Stimulated activated CD4-positive, alpha-beta T cell treated with anti-CD3 and anti-CD28 coated beads, Interleukin-12 subunit alpha, Interleukin-12 subunit beta, amount 100 ng/mL, for 4 hours (primary cell): Measurements from ENCODE around the gene TNRC6B.
"Not testable (repeated sequence)": the region's sequence is repeated elsewhere in the genome, so short reads cannot be mapped to it uniquely, and the experiment has no call there.

ENCODE experiments used
- DNase-seq: peaks from one replicate; pipeline ENCODE4 v3.0.0-alpha.2; 2020

TNRC6B gene

GRCh38 chr22:40300316-40300715 is 122.6 kb downstream of the TNRC6B start:
- DNase-seq = no peak

DNA sequence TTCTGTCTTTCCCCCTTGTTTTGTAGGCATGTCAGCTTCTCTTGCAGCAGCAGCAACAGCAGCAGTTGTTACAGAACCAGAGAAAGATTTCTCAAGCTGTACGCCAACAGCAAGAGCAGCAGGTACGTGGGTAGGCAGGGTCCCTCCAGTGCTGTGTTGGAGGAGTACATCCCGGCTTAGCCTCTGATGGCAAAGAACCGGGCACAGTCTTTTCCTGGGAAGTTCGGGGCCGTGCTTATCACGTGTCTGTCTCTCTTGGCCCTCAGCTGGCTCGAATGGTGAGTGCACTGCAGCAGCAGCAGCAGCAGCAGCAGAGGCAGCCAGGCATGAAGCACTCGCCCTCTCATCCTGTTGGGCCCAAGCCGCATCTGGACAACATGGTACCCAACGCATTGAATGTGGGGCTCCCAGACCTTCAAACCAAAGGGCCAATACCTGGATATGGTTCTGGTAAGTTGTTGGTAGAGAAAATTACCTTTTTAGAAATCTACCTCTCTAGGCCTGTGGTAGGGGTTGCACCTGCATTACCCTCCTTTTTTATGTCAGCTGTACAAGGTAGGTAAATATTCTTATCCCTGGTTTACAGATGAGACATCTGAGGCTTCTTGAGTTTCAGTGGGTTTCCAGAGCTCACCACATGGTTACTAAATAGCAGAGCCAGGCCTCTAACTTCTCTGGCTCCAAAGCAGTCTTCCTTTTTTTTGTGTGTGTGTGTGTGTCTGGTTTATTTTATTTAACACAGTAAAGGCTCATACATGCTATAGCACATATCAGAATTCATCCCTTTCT is 123.4 kb downstream of the TNRC6B start:
- DNase-seq = no peak

- no peak for DNase-seq
Observed at GRCh38 chr22:40302149-40302548, 124.4 kb downstream of the TNRC6B start.

DNA sequence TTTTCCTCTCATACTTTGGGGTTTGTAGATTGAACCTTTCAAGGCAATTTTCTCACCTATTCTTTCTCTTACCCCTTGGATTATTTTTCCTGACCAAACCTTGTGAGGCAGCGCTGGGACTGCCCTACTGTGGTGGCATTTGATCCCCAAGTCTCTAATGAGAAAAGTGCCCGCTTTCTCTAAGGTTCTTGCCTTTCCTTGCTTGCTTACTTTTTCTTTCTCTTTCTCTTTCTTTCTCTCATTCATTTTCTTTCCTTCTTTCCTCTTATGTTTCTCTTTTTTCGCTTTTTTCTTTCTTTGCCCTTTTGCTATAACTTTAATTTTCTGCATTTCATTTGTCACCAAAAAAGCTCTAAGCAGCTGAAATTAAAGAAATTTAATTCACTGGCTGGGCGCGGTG is 127.9 kb downstream of the TNRC6B start:
- no peak for DNase-seq

- no peak for DNase-seq
Observed at GRCh38 chr22:40308999-40309573, 131.4 kb downstream of the TNRC6B start.

GRCh38 chr22:40309631-40310030 is 131.9 kb downstream of the TNRC6B start:
- no peak for DNase-seq

DNA sequence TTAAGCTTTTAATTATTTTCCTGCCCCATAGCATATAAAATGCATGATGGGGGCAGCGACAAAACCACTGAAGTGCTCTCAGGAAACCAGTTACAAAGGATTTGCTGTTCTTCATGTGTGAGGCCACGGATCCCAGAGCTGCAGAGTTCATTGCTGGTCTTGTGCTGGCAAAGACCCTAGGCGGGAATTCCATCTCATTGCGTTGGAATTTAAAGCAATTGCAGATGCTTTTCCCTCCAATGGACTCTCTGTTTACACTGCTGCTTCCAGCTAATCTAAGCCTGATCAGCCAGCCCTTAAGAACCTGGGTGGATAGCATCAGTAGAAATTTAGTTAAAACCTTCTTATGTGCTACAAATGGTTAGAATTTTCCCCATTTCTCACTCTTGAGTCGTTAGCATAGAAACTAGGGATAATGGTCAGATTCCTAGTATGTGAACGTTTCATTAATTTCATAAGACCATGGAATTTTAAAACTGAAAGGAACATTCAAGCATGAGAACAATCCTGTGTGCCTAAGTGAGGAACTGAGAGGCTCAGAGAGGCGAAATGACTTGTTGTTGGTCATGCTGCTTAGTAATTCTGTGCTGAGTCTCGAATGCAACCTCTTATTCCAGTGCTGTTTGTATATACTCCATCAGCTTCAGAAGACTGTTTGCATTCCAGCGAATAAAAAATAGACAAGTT is 132.5 kb downstream of the TNRC6B start:
- DNase-seq = no peak

- DNase-seq = no peak
Observed at GRCh38 chr22:40310768-40311120, 133.0 kb downstream of the TNRC6B start.

GRCh38 chr22:40311646-40312045 is 133.9 kb downstream of the TNRC6B start:
- DNase-seq = not testable (repeated sequence)

DNA sequence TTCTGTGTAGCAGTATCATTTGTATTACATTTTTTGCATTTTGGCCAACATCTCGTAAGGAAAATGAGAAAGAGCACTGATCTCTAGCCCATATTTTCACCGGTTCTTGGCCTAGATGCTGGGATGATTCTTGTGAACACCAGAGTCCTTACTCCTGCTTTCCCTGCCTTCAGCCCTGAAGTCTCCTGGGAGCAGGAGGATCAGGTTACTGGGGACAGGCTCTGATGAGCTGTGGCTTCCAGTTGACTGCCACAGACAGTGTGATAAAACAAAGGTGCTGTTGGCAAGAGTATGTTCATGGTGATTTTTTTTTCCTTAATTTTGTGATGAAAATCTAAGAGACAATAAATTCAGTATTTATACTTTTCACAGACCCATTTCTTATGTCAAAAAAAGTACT is 134.3 kb downstream of the TNRC6B start:
- DNase-seq = no peak

GRCh38 chr22:40313007-40313406 is 135.3 kb downstream of the TNRC6B start:
- DNase-seq = no peak

- no peak for DNase-seq
Observed at GRCh38 chr22:40314041-40314440, 136.3 kb downstream of the TNRC6B start.

DNA sequence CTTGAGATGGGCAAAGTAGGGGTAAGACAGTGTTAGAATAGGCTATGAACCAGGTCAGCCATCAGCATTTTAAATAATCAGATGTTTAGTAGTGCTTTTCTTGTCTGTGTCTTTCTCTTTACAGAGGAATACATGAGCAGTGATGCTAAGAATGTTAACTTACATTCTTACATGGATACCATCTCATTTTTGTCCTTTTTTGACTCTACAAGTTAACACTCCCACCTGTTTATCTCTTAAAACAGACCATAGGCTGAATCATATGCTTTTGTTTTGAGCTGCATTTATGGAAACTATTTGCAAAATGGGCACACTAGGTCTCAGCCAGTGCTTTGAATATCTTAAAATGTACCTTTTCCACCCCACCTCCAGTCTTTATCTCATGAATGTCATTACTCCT is 143.0 kb downstream of the TNRC6B start:
- DNase-seq = no peak

GRCh38 chr22:40322021-40322420 is 144.3 kb downstream of the TNRC6B start:
- DNase-seq = no peak

- DNase-seq = no peak
Observed at GRCh38 chr22:40322818-40323447, 145.2 kb downstream of the TNRC6B start.

DNA sequence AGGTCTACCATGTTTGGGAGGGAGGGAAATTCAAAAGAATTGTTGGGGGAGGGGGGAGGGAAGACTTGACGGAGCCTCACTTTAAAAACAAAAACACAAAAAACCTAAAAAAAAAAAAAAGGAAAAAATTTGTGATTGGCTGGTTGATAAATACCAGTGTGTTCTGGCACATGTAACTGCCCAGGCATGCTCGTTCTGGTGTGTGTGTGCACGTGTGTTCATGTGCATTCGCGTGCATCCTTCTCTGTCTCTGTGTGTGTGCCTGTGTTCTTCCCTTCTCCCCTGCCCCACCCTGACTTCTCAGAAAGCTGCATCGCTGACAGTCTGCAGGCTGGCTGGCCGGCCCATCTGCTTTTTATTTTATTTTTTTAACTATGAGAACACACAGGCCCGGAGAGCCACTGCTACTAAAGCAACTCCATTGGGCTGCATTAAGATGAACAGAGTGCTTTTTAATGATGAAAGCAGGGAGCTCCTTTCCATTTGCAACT is 146.0 kb downstream of the TNRC6B start:
- DNase-seq = no peak

- DNase-seq = no peak
Observed at GRCh38 chr22:40324468-40325305, 147.0 kb downstream of the TNRC6B start.

DNA sequence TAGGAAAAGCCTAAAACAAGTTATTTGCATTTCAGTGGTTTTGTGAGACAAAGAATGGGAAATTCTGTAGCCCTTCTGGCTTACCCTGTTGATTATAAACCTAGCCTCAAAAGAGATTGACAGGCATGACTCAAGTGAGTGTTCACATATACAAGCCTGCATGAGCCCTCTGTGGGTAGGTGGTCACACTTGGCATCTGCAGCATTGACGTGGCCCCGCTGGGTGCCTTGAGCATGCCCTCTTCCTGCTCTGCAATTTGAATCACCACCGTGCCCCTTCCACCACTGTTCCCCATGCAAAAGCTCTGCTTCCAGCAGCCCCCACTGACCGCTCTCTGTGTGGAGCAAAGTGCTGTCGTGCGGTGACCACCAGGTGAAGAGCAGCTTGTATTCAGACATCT is 147.6 kb downstream of the TNRC6B start:
- DNase-seq = peak; percentile 45

DNA sequence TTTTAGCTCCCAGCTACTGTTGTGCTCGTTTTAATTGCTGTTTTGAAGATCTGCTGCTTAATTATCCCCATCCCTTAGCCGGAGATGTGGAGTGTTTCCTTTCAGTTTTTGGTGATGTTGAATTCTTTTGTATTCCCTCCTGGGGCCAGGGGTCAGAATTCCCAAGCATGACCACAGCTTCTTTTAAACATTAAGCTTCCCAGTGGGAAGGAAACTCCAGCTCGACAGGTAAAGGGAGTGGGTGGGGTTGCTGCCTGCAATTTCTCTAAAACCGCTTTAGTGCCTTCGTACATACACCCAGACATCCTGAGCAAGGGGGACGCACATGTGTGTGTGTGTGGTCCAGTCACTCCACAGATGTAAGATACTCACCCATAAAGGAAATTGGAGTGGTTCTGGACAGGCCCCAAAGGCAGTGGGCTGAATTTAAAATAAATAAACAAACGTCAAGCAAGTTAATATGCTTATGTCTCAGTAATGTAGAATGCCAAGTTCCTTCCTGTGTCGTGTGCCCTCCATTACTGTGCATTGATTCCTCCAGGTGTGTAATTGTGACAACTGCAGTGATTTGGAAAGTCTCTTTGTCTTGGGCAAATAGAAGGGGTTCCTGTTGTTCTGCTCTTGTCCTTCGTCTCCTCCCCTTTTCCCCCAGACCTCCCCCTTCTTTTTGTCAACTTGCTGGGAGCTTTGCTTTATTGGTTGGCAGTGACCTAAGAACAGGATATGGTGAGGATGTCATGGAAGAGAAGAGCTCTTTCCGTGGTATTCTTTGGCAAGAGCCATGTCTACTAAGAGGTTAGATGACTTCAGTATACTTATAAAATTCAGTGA is 149.4 kb downstream of the TNRC6B start:
- no peak for DNase-seq

- no peak for DNase-seq
Observed at GRCh38 chr22:40328546-40329456, 151.1 kb downstream of the TNRC6B start.

- no peak for DNase-seq
Observed at GRCh38 chr22:40329466-40329865, 151.7 kb downstream of the TNRC6B start.
